Endodermal cell (in vitro differentiated cells): Measurements from ENCODE around the gene N4BP2. TPM values are rescaled to one million over a fixed set of nuclear protein-coding genes. Genes with fewer than 3 reads are reported as not detected.

ENCODE experiments used
- DNase-seq: peaks from one replicate; pipeline ENCODE4 v3.0.0-alpha.2; 2017
- H3K27ac ChIP-seq: 2 replicates; pipeline ENCODE4 v1.5.1; 2013; ENCODE audit warnings: mild to moderate bottlenecking, low read depth, low read length, moderate library complexity
- H3K27me3 ChIP-seq: 2 replicates; pipeline ENCODE4 v1.6.1; 2013; ENCODE audit warnings: mild to moderate bottlenecking, low read length, moderate library complexity; ENCODE audit not compliant: insufficient read depth, control insufficient read depth, poor library complexity, severe bottlenecking
- H3K36me3 ChIP-seq: 2 replicates; pipeline ENCODE4 v1.7.0; 2013; ENCODE audit warnings: mild to moderate bottlenecking, low read length, moderate library complexity; ENCODE audit not compliant: control insufficient read depth, insufficient read depth
- H3K4me1 ChIP-seq: one replicate; pipeline ENCODE4 v1.7.0; 2013; ENCODE audit warnings: low read length; ENCODE audit not compliant: control insufficient read depth, insufficient read depth
- H3K4me3 ChIP-seq: 2 replicates; pipeline ENCODE4 v1.5.1; 2013; ENCODE audit warnings: mild to moderate bottlenecking, low read length, moderate library complexity
- H3K9ac ChIP-seq: 2 replicates; pipeline ENCODE4 v1.6.1; 2013; ENCODE audit warnings: mild to moderate bottlenecking, low read length, moderate library complexity; ENCODE audit not compliant: poor library complexity, severe bottlenecking; ENCODE audit errors: extremely low read depth
- H3K9me3 ChIP-seq: 2 replicates; pipeline ENCODE4 v1.6.1; 2013; ENCODE audit warnings: mild to moderate bottlenecking, low read length, moderate library complexity; ENCODE audit not compliant: control insufficient read depth
- H3K27ac Mint-ChIP-seq: 2 replicates; pipeline ENCODE4 v1.8.0; 2020; ENCODE audit warnings: mixed read lengths
- H3K27me3 Mint-ChIP-seq: 2 replicates; pipeline ENCODE4 v1.8.0; 2021; ENCODE audit warnings: mild to moderate bottlenecking, mixed read lengths; ENCODE audit not compliant: insufficient read depth
- H3K36me3 Mint-ChIP-seq: 2 replicates; pipeline ENCODE4 v1.8.0; 2020; ENCODE audit warnings: low read depth, mixed read lengths
- H3K4me1 Mint-ChIP-seq: 2 replicates; pipeline ENCODE4 v1.8.0; 2020; ENCODE audit warnings: mixed read lengths
- H3K4me3 Mint-ChIP-seq: 2 replicates; pipeline ENCODE4 v1.8.0; 2020; ENCODE audit warnings: mild to moderate bottlenecking, moderate library complexity, mixed read lengths
- H3K9me3 Mint-ChIP-seq: 2 replicates; pipeline ENCODE4 v1.8.0; 2020; ENCODE audit warnings: mild to moderate bottlenecking, mixed read lengths
- WGBS, 2 experiments: methylation state at CpG; one replicate each; pipeline versions ENCODE4 v1.1.5 to v1.1.7; 2013; ENCODE audit warnings: missing lambda C conversion rate in 2 of 2, mixed read lengths in 1 of 2; ENCODE audit not compliant: insufficient coverage in 1 of 2, insufficient read length in 1 of 2; 5-methylcytosine and 5-hydroxymethylcytosine counted together
- total RNA-seq, 2 donors: library from RNA; stranded (reverse); fragmentation: NEBNext Ultra II Directional in 1 of 2; extraction: Animal tissue kit (Norgen Biotek cat#: 25700) in 1 of 2; gene quantifications; 2 replicates in 1 of 2; 3 replicates in 1 of 2; pipeline ENCODE4 v1.2.1, GENCODE V29; 2021
- TF ChIP-seq, protein P1 (sequence below): fragments of 200-600 bp; sonication (generic); conservative IDR thresholded peaks from 2 replicates; pipeline ENCODE4 v1.5.0; 2021; ENCODE audit warnings: antibody characterized with exemption, mild to moderate bottlenecking

N4BP2 gene
- total RNA-seq, 2 donors from 2014 or later: 37.1 to 44.0 TPM

DNA sequence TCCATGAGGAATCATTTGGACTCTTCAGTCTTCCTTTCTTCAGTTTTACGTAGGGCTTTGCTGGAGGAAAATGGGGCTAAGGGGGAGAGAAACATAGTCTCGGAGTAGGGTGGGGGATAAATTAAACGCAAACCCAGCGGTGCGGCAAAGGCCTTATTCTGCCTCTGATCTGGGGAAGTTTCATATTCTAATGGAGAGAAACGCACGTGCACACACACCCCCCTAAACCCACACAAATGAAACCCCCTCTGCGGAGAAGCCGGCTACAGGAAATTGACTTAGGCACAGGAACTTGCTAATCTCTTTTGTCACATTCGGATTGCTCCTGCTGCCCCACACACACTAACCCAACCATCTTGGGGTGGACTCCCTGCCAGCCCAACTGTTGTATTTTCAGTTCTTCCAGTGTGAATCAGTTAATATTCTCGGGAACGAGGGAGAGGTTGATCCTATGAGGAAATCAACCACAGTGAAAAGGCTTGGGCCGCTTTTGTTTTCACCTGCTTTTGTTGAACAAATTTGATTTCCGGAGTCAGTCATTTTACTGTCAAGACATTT, 140.2 kb downstream of the N4BP2 start, which contains the start of gene RHOH:
Gene RHOH, plus strand, starts transcription at position 308 of the 558 bp plus-strand sequence. CDS start 46,356 bp downstream, outside the sequence.
- Histone ChIP-seq H3K9me3 (no peaks in the 10 kb centered on the region), H3K27ac (no peak within 1 kb of the TSS), H3K36me3 (no peaks in the 10 kb centered on the region), H3K27me3 (no peaks in the 10 kb centered on the region), H3K4me3 (peak within 1 kb of the TSS; percentile 69), H3K9ac (peak within 1 kb of the TSS; percentile 9), H3K4me1 (peaks cover 4% of the 10 kb centered on the region)
- Mint-ChIP-seq H3K4me1 (peaks cover 69% of the 10 kb centered on the region), H3K4me3 (peak within 1 kb of the TSS; percentile 50), H3K27ac (peak within 1 kb of the TSS; percentile 96), H3K36me3 (no peaks in the 10 kb centered on the region), H3K27me3 (no peaks in the 10 kb centered on the region), H3K9me3 (no peaks in the 10 kb centered on the region)
- 32 to 41% methylated on average over 6 to 14 of the region's 14 CpGs for WGBS, 2 experiments
- TF ChIP-seq, protein P1, sequence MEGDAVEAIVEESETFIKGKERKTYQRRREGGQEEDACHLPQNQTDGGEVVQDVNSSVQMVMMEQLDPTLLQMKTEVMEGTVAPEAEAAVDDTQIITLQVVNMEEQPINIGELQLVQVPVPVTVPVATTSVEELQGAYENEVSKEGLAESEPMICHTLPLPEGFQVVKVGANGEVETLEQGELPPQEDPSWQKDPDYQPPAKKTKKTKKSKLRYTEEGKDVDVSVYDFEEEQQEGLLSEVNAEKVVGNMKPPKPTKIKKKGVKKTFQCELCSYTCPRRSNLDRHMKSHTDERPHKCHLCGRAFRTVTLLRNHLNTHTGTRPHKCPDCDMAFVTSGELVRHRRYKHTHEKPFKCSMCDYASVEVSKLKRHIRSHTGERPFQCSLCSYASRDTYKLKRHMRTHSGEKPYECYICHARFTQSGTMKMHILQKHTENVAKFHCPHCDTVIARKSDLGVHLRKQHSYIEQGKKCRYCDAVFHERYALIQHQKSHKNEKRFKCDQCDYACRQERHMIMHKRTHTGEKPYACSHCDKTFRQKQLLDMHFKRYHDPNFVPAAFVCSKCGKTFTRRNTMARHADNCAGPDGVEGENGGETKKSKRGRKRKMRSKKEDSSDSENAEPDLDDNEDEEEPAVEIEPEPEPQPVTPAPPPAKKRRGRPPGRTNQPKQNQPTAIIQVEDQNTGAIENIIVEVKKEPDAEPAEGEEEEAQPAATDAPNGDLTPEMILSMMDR: no peak
- peak; percentile 61 for DNase-seq

DNA sequence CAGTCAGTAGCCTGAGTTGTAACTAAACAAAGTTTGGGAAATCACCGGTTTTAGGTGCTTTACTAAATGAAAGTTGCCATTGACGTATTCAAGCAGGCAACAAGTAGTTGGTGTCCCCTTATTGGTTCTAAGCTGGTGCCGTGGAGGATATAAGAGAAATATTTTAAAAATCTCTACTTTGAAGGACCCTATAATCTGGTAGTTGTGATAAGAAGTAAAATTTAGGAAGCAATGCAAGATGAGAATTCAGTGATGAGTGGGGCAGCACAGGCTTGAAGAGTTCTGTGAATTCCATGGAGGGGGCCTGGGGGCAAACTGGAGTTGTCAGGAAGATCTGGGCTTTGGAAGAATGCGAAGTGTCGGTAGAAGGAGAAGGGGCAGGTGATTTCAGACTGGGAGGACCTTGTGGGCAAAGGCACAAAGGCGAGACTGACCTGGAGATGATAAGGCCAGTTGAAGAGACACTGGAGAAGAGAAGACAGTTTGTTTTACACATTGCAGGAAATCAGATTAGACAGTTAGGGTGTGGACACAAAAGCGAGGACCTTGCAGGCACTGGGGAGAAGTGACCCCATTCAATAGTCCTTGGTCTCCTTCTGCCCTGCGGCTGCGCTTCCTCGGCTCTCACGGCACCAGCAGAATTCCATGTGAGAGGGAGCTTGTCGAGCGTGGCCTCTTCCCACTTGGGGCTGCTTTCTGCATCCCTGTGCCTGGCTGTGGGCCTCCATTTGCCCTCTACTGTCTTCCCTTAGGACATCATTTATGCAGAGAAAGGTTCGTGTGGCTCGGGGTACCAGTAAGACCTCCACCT, 141.4 kb downstream of the N4BP2 start:
- Mint-ChIP-seq H3K36me3 (no peaks in the 10 kb centered on the region), H3K9me3 (no peaks in the 10 kb centered on the region), H3K4me3 (peak overlapping the region; percentile 50), H3K27ac (peak overlapping the region; percentile 23), H3K4me1 (peaks cover 56% of the 10 kb centered on the region), H3K27me3 (no peaks in the 10 kb centered on the region)
- Histone ChIP-seq H3K27ac (no peak overlapping the region), H3K4me1 (peaks cover 2% of the 10 kb centered on the region), H3K4me3 (no peak overlapping the region), H3K9ac (no peak overlapping the region), H3K9me3 (no peaks in the 10 kb centered on the region), H3K36me3 (no peaks in the 10 kb centered on the region), H3K27me3 (no peaks in the 10 kb centered on the region)
- TF ChIP-seq, protein P1: no peak
- DNase-seq: no peak
- 84 to 87% methylated on average over 13 to 15 of the region's 15 CpGs for WGBS, 2 experiments

DNA sequence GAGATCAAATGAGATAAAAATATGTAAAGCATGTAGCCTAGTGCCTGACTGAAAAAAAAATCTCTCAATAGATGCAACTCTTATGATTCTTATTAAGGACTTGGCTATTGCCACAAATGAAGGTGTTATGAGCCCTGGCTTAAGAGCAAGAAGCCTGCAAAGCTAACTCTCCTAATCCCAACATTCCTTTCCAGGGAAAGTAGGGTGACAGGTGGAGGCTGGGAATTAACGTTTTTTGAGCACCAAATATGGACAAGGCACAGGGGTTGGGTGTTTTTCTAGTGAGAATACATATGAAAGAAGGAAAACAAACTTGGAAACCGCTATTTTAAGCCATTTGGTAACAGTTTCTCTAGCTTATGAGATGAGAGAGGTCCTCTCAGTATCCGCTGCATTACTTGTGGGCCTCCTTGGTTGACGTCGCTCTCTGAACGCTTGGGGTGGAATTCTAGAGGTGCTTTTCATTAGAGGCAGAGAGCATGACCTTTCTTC, 142.6 kb downstream of the N4BP2 start:
- no peaks in the 10 kb centered on the region for H3K9me3 Mint-ChIP-seq
- no peak overlapping the region for H3K27ac Mint-ChIP-seq
- DNase-seq: no peak
- Histone ChIP-seq H3K4me3 (no peak overlapping the region), H3K36me3 (no peaks in the 10 kb centered on the region), H3K9ac (no peak overlapping the region), H3K4me1 (no peaks in the 10 kb centered on the region), H3K27me3 (no peaks in the 10 kb centered on the region), H3K27ac (no peak overlapping the region), H3K9me3 (no peaks in the 10 kb centered on the region)
- H3K36me3 Mint-ChIP-seq: no peaks in the 10 kb centered on the region
- TF ChIP-seq, protein P1: no peak
- peak overlapping the region; percentile 50 for H3K4me3 Mint-ChIP-seq
- 81 to 84% methylated on average over 5 to 6 of the region's 6 CpGs for WGBS, 2 experiments
- no peaks in the 10 kb centered on the region for H3K27me3 Mint-ChIP-seq
- H3K4me1 Mint-ChIP-seq: peaks cover 54% of the 10 kb centered on the region
